CD4-positive, alpha-beta T cell treated with Interleukin-4 for 1 hour (primary cell): ENCODE results near the gene ZFP62.

Experiments
- DNase-seq, 2 donors: peaks; one replicate each; pipeline ENCODE4 v3.0.0-alpha.2; 2020 to 2022

ZFP62 gene

DNA sequence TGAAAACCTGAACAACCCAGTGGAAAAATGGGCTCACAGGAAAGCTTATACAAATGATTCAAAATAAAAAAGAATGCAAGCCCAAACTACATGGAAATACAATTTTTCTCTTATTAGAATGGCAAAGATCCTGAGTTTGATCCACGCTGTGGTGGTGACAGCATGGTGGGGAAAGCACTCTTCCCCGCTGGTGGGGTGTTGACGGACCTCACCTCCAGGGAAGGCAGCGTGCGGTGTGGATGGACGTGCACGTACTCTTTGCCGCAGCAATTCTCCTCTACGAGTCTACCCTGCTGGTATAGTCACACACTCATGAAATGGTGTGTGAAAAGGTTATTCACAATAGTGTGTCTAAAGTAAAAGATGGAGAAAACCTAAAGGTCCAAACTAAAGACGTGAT lies 5.9 kb upstream of the ZFP62 start:
- DNase-seq = no peak

DNA sequence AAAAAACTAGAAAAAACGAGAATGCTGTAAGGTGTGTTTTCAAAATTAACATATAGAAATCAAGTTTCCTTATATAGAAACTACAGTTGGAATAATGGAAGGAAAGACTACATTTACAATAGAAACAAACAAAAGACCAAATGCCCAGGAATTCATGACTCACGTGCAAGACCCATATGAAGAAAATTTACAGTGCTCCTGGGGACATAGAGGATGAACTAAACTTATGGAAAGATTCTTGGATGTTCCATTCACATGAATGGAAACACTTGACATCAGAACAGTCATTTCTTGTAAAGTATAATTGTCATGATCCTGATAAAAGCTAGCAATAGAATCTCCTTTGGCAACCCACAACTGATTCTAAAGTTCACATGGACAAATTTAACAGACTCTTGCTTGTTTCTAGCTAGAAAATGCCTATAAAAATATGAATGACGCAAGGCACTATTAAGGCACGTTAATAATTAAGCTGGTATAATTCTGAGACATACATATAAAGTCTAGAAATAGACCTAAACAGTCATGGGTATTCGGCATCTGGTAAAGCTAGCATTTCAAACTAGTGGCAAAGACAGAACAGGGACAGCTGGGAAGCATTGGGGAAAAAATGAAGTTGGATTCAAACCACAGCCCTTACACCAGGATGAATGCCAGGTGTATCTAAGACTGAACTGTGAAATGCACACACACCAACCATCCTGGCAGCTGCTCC lies 5.1 kb upstream of the ZFP62 start:
- DNase-seq = no peak

DNA sequence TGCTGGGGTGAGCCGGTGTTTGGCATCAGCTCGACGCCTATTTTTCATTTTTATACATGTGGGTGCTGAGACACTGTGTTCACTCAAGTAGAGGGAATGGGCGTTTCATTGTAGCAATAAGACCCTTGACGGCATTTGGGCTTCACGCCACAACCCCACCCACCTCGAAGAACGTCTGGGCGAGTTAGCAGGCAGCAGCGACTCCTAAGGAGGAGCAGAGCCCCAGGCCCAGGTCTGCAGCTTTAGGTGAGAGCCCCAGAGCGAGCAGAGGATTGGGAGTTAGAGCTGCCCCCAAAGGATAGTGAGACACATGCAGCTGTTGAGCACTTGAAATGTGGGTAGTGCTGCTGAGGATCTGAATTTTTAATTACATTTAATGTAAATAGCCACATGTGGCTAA lies 1.6 kb upstream of the ZFP62 start:
- DNase-seq = no peak

DNA sequence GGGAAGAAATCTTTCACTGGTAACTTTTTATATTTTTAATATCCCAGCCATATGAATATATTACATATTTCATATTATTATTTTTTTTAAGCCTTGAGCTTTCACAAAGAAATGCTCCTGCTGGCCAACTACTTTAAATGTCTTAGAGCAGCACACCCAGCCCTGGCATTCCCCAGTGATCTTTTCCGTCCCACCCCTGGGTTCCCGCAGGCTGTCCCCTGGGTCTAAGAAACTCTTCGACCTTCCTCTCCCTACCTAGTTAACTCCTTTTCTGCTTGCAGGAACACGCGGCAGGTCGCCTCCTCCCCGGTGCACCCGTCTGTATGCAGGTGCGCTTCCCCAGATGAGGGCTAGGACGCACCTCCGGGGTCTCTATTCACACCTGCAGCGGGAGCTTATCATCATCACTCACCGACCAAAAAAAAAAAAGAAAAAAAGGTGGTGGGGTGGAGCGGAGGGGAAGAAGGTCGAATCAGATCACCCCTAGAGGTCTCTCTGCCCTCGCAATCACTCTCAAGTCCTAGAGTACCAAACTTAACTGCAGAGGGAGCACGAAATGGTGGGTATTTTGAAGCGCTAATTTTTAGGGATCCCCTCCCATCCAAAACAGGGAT lies 696 bp downstream of the ZFP62 start:
- DNase-seq = peak; percentile 74 to 77

DNA sequence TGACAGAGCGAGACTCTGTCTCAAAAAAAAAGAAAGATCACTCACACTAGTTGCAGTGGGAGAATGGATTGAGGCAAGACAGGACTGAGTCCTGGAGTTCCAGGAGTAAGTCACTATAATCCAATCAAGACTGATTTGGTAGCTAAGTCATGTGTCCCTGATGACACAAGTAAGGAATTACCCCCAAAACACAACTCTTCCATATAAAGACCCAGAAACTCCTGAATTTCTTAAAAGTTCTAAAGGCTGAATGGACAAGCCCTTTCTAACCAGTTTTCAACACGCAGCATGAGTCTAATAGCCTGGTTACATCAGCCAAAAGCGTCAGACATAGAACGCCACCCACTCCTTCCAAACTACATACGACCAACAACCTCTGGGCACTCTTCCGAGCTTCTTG lies 2.5 kb downstream of the ZFP62 start:
- DNase-seq = no peak

- no peak for DNase-seq
Observed at GRCh38 chr5:180853848-180854176, 7.3 kb downstream of the ZFP62 start.

GRCh38 chr5:180853121-180853847 lies 7.8 kb downstream of the ZFP62 start:
- no peak for DNase-seq

DNA sequence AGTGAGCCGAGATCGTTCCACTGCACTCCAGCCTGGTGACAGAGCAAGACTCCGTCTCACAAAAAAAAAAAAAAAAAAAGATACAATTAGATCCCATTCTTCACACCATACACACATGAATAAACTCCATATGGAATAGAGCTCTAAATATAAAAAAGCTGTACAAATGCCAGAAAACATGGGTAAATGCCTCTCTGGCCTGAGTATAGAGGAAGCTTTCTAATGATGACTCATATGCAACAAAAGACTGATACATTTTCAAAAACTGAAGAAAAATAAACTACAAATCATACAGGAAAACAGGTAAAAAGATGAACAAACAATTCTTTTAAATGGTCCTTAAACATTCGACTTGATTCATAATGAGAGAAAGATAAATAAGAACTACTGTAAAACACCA lies 8.6 kb downstream of the ZFP62 start:
- DNase-seq = no peak

- no peak for DNase-seq
Observed at GRCh38 chr5:180850434-180851078, 10.5 kb downstream of the ZFP62 start.

DNA sequence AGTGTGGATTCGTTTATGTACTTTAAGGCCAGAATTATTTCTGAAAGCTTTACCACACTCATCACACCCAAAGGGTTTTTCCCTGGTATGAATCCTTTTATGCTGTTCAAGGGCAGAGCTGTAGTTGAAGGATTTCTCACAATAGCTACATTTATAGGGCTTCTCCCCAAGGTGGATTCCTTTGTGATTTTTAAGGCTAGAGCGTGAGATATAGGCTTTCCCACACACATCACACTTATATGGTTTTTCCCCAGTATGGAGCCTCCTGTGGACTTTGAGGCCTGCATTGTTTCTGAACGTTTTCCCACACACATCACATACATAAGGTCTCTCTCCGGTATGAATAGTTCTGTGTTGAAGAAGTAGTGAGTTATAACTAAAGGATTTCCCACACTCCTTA lies 11.2 kb downstream of the ZFP62 start:
- no peak for DNase-seq

DNA sequence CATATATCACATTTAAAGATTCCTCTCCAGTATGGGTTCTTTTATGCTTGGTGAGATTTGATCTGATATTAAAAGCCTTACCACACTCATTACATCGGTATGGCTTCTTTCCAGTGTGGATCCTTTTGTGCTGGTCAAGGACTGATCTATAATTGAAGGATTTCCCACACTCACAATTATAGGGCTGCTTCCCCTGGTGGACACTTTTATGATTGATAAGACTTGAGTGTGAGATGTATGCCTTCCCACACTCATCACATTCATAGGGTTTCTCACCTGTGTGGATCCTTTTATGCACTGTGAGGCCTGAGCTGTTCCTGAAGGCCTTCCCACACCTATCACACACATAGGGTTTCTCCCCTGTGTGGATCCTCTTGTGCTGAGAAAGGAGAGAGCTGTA lies 12.2 kb downstream of the ZFP62 start:
- no peak for DNase-seq

DNA sequence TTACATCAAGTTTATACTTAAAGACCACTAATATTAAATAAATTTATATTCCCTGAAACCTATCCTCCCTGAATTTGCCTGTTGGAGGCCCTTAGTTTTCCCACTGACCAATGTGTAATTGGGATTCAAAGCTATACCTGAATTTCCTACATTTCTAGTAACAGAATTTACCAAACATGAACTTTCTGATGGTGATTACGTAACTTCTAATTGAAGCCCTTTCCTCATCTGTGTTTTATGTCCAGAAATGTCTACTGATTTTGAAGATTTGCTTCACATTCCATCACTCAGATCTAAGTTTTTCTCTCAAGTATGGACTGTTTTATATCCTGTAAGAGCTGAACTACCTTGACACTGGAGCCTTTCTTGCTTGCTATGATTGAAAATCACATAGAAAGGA lies 12.8 kb downstream of the ZFP62 start:
- no peak for DNase-seq

DNA sequence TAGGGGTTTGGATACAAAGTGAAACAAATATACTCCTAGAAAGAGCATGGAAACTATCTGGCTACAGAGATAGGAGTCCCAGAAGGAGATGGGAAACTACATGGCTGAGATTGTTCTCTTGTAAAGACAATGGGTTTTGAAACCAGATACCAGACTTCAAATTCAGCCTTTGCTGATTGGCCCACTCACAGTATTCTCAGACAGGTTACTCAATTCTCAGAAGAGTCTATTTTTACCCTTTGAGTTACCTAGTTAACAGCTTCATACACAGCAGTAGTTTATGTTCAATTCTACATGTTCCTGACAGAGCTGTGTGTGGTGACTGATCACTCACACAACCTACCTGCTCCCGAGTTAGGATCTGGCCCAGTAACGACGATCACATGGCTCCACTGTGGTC lies 14.1 kb downstream of the ZFP62 start:
- DNase-seq = no peak

DNA sequence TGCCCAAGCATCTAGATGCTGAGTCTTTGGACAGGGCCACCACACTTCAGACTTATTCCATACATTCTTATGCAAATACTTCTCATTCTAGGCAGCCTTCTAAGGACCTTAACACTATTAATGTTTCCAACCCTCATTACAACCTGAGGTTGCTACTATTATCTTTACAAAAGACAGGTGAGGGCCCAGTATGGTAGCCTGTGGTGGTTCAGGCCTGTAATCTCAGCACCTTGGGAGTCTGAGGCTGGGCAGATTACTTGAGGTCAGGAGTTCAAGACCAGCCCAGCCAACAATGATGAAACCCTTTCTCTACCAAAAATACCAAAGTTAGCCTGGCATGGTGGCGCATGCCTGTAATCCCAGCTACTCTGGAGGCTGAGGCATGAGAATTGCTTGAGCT lies 16.2 kb downstream of the ZFP62 start:
- no peak for DNase-seq

DNA sequence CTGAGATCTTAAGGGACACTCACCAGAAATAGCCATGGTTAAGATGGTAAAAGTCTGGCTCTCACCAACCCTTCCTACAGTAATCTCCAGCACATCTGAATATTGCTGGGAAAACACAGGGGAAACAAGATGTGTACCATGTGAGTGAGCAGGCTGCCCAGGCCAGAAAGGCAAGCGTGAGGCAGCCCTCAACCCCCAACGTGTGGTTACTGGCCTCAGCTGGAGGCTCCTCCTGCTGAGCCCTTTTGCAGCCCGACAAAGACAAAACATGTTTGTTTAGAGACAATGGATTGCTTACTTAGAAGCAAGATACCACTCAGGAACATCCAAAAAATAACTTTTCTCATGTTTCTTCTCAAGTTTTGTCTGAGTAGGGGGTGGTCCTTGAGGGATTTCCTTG lies 16.6 kb downstream of the ZFP62 start:
- DNase-seq = no peak

DNA sequence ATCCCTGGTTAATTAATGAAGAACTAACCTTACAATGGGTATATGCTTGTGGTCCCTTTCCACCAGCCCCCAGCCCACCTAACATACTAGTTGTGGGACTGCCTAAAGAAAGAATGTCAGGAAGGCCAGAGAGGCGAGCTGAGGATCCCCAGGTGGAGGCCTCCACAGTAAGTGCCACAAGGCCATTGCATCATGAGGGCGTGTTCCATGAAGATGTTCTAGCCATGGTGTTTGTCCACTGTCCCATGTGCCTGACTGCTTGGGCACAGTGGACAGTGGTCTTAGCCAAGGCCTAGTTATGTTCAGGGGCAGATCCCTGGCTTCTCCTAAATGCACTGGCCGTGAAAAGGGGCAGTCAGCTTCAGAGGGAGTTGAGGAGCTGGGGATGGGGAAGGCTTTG lies 21.1 kb downstream of the ZFP62 start:
- DNase-seq = no peak

DNA sequence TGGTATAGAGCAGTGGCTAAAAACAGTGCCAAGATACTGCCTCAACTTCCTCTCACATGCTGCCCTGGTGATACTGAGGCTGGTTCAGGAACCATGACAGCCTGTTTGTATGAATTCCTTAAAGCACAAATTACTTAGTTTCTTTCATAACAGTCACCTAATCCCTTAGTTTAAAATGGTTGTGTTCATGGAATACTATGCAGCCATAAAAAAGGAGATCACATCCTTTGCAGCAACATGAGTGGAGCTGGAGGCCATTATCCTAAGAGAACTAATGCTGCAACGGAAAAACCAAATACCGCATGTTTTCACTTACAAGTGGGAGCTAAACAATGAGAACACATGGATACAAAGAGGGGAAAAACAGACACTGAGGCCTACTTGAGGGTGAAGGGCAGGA lies 21.8 kb downstream of the ZFP62 start:
- no peak for DNase-seq

- DNase-seq = no peak
Observed at GRCh38 chr5:180837478-180837877, 23.6 kb downstream of the ZFP62 start.

DNA sequence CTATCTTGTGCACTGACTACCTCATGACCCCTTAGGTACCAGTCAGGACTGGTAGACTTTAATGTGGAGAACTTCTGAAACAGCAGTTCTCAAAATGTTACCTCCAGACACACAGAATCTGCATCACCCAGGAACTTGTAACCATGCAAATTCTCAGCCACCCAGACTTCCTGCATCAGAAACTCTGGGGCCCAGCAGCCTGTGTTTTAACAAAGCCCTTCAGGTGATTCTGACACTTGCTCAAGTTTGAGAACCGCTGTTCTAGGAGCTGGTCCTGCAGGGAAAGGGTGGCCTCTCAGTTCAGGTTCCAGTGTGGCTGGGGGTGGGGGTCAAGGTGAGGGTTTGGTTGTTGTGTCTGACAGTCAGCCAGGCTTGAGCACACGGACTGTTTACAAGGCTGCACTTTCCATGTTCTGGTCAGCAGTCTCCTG lies 28.4 kb downstream of the ZFP62 start:
- DNase-seq = peak; percentile 42 to 49

DNA sequence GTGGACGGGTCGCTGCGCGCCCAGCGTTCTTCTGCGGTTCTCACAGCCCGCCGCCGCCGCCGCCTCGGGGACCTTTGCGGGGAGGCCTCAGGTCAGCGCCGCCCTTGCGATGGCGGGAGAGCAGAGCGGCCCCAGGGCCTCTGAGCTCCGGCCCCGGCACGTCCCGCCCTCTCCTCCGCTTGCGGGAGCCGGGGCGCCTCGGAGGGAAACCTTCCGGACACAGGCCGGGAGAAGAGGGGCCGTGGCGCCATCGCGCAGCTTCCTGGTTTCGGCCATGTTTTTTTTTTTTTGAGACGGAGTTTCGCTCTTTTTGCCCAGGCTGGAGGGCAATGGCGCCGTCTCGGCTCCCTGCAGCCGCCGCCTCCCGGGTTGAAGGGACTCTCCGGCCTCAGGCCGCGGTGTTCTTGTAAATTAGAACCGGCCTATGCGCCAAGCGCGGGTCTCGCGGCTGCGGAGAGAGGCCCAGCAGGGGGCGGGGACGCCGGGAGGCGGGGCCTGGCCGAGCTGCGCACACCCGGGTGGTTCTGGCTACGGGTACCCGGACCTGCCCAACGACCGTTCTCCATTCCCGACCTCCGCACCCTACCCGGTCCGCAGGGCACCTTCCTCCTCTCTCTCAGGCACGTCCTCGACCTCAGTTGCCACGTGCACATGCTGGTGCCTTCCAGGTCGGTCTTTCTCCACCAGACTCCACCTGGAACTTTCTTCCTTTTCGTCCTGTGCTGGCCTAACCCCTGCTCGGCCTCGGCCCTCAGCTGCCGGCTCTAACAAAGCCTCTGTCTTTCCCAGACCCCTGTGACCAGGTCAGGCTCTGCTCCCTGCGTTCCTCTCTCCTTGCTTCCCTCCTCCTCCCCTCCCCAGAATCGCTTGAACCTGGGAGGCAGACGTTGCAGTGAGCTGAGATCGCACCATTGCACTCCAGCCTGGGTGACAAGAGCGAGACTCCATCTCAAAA lies 29.7 kb downstream of the ZFP62 start:
- peak; percentile 78 to 82 for DNase-seq

- peak; percentile 80 to 82 for DNase-seq
Observed at GRCh38 chr5:180830253-180831138, 30.6 kb downstream of the ZFP62 start.

DNA sequence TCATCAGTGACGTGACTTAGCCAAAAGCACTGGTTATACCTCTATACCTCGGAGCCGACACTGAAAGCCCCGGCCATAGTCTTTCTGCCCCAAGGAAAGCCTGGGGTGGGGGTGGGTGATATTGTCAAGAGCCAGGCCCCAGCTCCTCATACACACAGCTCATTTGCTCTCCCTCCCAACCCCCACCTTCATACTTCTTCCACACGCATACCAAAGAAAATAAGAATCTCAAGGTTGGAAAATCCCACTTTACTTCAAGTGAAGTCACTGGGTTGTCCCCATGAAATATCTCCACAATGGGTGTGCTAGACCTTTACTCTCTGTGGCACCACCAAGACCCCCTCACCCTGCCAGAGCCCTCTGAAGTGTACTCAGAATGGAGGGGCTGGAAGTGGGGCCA lies 31.4 kb downstream of the ZFP62 start:
- DNase-seq = no peak
